Measurements from ENCODE around the gene OR56A5. TPM values are rescaled to one million over a fixed set of nuclear protein-coding genes. Genes with fewer than 3 reads are reported as not detected.

The OR56A5 gene
- total and polyA plus RNA-seq, 2 of the 4 experiments (the other 2 are of a cell fraction) = not detected

- ATAC-seq (ENCODE audit: low read depth) (no peak), DNase-seq (no peak)
- Histone ChIP-seq H2BK5ac (ENCODE audit: low read depth, low read length, poor library complexity, severe bottlenecking) (no peak overlapping the region), H3K23ac (ENCODE audit: low read depth, low read length) (no peak overlapping the region), H3K9ac (ENCODE audit: low read depth, low read length) (no peak overlapping the region), H3K56ac (ENCODE audit: extremely low read depth, insufficient read depth, low read length) (no peak overlapping the region), H2AK5ac (ENCODE audit: low read depth, low read length) (no peak overlapping the region), H3K18ac (ENCODE audit: low read depth, low read length) (no peak overlapping the region), H3K4me1 (ENCODE audit: control insufficient read depth, insufficient read depth, low read length) (no peaks in the 10 kb centered on the region), H4K91ac (ENCODE audit: insufficient read depth, low read depth, low read length) (no peak overlapping the region), H3K14ac (replicated peaks; ENCODE audit: low read depth, low read length) (no peak overlapping the region), H3K4me2 (ENCODE audit: low read depth, low read length) (no peak overlapping the region), H3K27me3 (ENCODE audit: control insufficient read depth, insufficient read depth, low read length) (no peaks in the 10 kb centered on the region), H2BK120ac (ENCODE audit: low read depth, low read length) (no peak overlapping the region), H2BK15ac (ENCODE audit: low read depth, low read length) (no peak overlapping the region), H3K4me3 (ENCODE audit: insufficient read depth, low read depth, low read length) (no peak overlapping the region), H3K4ac (ENCODE audit: low read depth, low read length) (no peak overlapping the region), H4K8ac (ENCODE audit: low read depth in 2 of 2, low read length in 2 of 2) (no peak overlapping the region), H2BK20ac (ENCODE audit: low read depth, low read length) (no peak overlapping the region), H3K9me3 (ENCODE audit: control insufficient read depth, insufficient read depth, low read length) (peaks cover 50% of the 10 kb centered on the region), H2AK9ac (replicated peaks; ENCODE audit: low read depth, low read length, poor library complexity) (no peak overlapping the region), H3K79me1 (ENCODE audit: low read depth in 1 of 2, low read length in 2 of 2) (no peaks in the 10 kb centered on the region), H2AFZ (replicated peaks; ENCODE audit: low read length, poor library complexity) (no peak overlapping the region), H3K27ac (ENCODE audit: insufficient read depth, low read length) (no peak overlapping the region), H4K5ac (ENCODE audit: low read depth, low read length) (no peak overlapping the region), H3K9me1 (ENCODE audit: insufficient read depth, low read length) (no peaks in the 10 kb centered on the region), H4K20me1 (ENCODE audit: insufficient read depth, low read length) (no peaks in the 10 kb centered on the region), H3K36me3 (ENCODE audit: control insufficient read depth, insufficient read depth, low read length) (no peaks in the 10 kb centered on the region)
- intact Hi-C loops (cut with micrococcal nuclease) = no loop called here
- CTCF ChIA-PET = interaction anchor here (0.7 kb wide), 1 partner anchor 299 kb away, joined by 3 read pairs; no protein-coding TSS in a partner anchor
- in situ Hi-C loops (cut with MboI; ENCODE audit: low sequenced_read_pairs) = no loop called here
- POLR2A ChIA-PET (ENCODE audit: unreplicated experiment) = no interaction called here
- TF ChIP-seq CEBPB (IDR thresholded peaks at IDR 0.05; ENCODE audit: low read depth, low read length) (no peak), POLR2A (IDR thresholded peaks at IDR 0.05; ENCODE audit: low read depth, low read length) (no peak), SMC3 (IDR thresholded peaks at IDR 0.05; ENCODE audit: low read depth, low read length) (no peak), CHD1 (IDR thresholded peaks at IDR 0.05; ENCODE audit: low read depth, low read length) (no peak), ELK1 (IDR thresholded peaks at IDR 0.05; ENCODE audit: borderline replicate concordance, low read depth, low read length) (no peak), CTCF (conservative IDR thresholded peaks at IDR 0.05; ENCODE audit: low read depth, low read length) (no peak), MAZ (IDR thresholded peaks at IDR 0.05; ENCODE audit: borderline replicate concordance, low read depth, low read length) (no peak), FOS (IDR thresholded peaks at IDR 0.05; ENCODE audit: low read depth, low read length) (no peak), RCOR1 (IDR thresholded peaks at IDR 0.05; ENCODE audit: insufficient replicate concordance, low read length) (no peak), USF2 (IDR thresholded peaks at IDR 0.05; ENCODE audit: low read depth, low read length) (no peak), MXI1 (IDR thresholded peaks at IDR 0.05; ENCODE audit: borderline replicate concordance, low read depth, low read length) (no peak), MAFK (IDR thresholded peaks at IDR 0.05; ENCODE audit: low read depth, low read length) (no peak), RFX5 (IDR thresholded peaks at IDR 0.05; ENCODE audit: low read depth, low read length) (no peak), BHLHE40 (IDR thresholded peaks at IDR 0.05; ENCODE audit: low read depth, low read length) (no peak), RAD21 (IDR thresholded peaks at IDR 0.05; ENCODE audit: low read length) (no peak), NFE2L2 (IDR thresholded peaks at IDR 0.05; ENCODE audit: low read depth, low read length) (no peak)
- dilution Hi-C loops (cut with HindIII; ENCODE audit: low sequenced_read_pairs, unreplicated experiment) = no loop called here
- WGBS, 2 experiments (ENCODE audit: extremely low coverage in 2 of 2, insufficient read length in 1 of 2) = no CpG with 5 or more reads among the region's 10 CpGs
- BruUV-seq (replicated peaks) = no TSS peak
Measured at GRCh38 chr11:5933116-5933515, 35.2 kb downstream of the OR56A5 start.
